Left lung (tissue), 10 donors: Measurements from ENCODE around the gene RASGRP1. TPM values are rescaled to one million over a fixed set of nuclear protein-coding genes. Genes with fewer than 3 reads are reported as not detected.

Source experiments
- ATAC-seq: fragments of 200-7000 bp; cut with Tn5 transposase; one replicate; pipeline ENCODE4 v1.9.1; 2020; ENCODE audit warnings: moderate library complexity
- DNase-seq, 4 donors: peaks; one replicate each; pipeline ENCODE4 v3.0.0-alpha.2; 2013 to 2020
- H3K27ac ChIP-seq, 2 donors: fragments of 200-600 bp; sonication (generic) in 1 of 2; one replicate each; pipeline versions ENCODE4 v1.5.0 to v1.8.0; 2020 to 2021
- H3K27me3 ChIP-seq, 2 donors: fragments of 200-600 bp; sonication (generic) in 1 of 2; one replicate each; pipeline versions ENCODE4 v1.5.0 to v1.8.0; 2020 to 2021
- H3K36me3 ChIP-seq, 2 donors: fragments of 200-600 bp; sonication (generic) in 1 of 2; one replicate each; pipeline versions ENCODE4 v1.5.0 to v1.8.0; 2020 to 2021
- H3K4me1 ChIP-seq, 2 donors: fragments of 200-600 bp; one replicate each; pipeline ENCODE4 v1.8.0; 2021
- H3K4me3 ChIP-seq, 2 donors: fragments of 200-600 bp; sonication (generic) in 1 of 2; one replicate each; pipeline versions ENCODE4 v1.5.0 to v1.8.0; 2020 to 2021; ENCODE audit warnings: mild to moderate bottlenecking in 1 of 2
- H3K9me3 ChIP-seq, 2 donors: fragments of 200-600 bp; sonication (generic) in 1 of 2; one replicate each; pipeline versions ENCODE4 v1.5.0 to v1.8.0; 2020 to 2021
- intact Hi-C, 2 donors: fragments of 100-400 bp; cut with DNase I; formaldehyde crosslinking; loops; one replicate each; pipeline versions ENCODE4 v1.11.2 to v1.14.2; 2022
- polyA plus RNA-seq, 6 donors: library from polyadenylated mRNA; unstranded; fragments of 120-200 nt; gene quantifications; one replicate each; pipeline ENCODE4 v1.2.1, GENCODE V29; 2013; ENCODE audit not compliant: insufficient read length in 6 of 6
- total RNA-seq, 2 donors: library from RNA; stranded (reverse); fragmentation: NEBNext Ultra II Directional; extraction: Animal tissue kit (Norgen Biotek cat#: 25700); gene quantifications; one replicate each; pipeline ENCODE4 v1.2.1, GENCODE V29; 2021
- TF ChIP-seq, protein P1 (sequence below), 2 donors: fragments of 200-600 bp; sonication (generic) in 1 of 2; IDR thresholded peaks; one replicate each; pipeline versions ENCODE4 v1.5.0 to v1.8.0; 2021; ENCODE audit warnings: antibody characterized with exemption in 2 of 2
- donor health status: DM: no; HTN: yes; CAD: no.
- donor health status: DM: no; HTN: no; CAD: no.

The RASGRP1 gene
- total and polyA plus RNA-seq, 8 donors = 1.2 to 19.2 (median 1.4) TPM

DNA sequence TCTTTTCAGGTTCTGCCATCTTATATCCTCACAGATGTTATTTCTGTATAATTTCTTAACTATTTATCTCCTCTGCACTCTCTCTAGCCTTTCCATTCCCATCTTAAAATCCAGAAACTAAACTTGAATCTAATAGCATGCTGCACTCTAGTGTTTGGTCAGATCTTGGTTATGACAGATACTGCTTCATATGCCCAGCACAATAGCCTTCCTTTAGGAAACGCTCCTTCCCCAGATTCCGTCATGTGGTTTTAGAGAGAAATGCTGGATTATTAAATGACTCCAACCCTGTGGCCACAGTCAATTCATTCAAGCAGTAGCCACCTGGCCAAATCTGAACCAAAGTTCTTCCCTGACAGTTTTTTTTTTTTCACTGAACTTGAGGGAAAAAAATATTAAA, 19.4 kb downstream of the RASGRP1 start:
- Histone ChIP-seq H3K36me3 (no peaks in the 10 kb centered on the region), H3K4me1 (no peaks in the 10 kb centered on the region), H3K27ac (no peak overlapping the region), H3K4me3 (no peak overlapping the region), H3K9me3 (no peaks in the 10 kb centered on the region), H3K27me3 (no peaks in the 10 kb centered on the region)
- ATAC-seq (no peak), DNase-seq (no peak)
- intact Hi-C loops = no loop called here
- TF ChIP-seq, protein P1, sequence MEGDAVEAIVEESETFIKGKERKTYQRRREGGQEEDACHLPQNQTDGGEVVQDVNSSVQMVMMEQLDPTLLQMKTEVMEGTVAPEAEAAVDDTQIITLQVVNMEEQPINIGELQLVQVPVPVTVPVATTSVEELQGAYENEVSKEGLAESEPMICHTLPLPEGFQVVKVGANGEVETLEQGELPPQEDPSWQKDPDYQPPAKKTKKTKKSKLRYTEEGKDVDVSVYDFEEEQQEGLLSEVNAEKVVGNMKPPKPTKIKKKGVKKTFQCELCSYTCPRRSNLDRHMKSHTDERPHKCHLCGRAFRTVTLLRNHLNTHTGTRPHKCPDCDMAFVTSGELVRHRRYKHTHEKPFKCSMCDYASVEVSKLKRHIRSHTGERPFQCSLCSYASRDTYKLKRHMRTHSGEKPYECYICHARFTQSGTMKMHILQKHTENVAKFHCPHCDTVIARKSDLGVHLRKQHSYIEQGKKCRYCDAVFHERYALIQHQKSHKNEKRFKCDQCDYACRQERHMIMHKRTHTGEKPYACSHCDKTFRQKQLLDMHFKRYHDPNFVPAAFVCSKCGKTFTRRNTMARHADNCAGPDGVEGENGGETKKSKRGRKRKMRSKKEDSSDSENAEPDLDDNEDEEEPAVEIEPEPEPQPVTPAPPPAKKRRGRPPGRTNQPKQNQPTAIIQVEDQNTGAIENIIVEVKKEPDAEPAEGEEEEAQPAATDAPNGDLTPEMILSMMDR (IDR thresholded peaks at IDR 0.05) = no peak

DNA sequence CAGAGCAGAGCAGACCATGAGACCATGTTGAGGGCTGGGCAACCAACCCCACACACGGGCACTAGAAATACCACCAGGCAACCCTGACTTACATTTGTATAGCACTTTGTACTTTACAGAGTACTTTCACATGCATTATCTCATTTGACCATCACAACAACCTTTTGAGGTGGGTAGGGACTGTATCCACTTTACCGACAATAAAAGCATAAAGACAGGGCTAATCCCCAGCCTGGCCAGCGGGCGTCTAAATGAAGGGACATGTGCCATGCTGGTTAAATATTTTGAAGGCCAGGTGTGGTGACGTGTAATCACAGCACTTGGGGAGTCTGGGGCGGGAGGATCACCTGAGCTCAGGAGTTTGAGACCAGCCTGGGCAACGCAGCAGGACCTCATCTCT, 23.6 kb downstream of the RASGRP1 start:
- H3K36me3 ChIP-seq = no peaks in the 10 kb centered on the region
- no peaks in the 10 kb centered on the region for H3K4me1 ChIP-seq
- no peaks in the 10 kb centered on the region for H3K27me3 ChIP-seq
- H3K9me3 ChIP-seq = no peaks in the 10 kb centered on the region
- DNase-seq (no peak), ATAC-seq (no peak)
- intact Hi-C loops = no loop called here
- TF ChIP-seq, protein P1 (IDR thresholded peaks at IDR 0.05) = no peak
- H3K27ac ChIP-seq = no peak overlapping the region
- no peak overlapping the region for H3K4me3 ChIP-seq

DNA sequence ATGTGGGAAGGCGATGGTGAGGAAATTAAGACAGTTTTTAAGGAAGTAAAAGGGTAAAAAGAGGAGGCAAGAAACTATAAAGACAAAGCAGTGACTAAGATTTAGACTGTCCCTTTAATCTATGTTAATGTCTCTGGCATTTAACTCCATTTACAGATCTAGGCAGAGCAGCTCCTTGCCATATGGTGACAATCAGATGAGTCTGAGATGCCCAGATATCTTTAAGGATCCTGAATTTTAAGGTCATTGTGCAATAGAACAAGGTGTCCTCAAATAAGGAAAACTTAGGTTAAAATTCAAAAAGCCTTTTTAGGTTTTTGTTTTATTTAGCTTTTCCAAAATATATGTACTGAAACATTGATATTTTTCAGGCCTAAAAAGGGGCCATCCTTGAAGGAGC, 24.1 kb downstream of the RASGRP1 start:
- H3K4me3 ChIP-seq = no peak overlapping the region
- no peaks in the 10 kb centered on the region for H3K9me3 ChIP-seq
- no peak for DNase-seq
- no peaks in the 10 kb centered on the region for H3K36me3 ChIP-seq
- no peak overlapping the region for H3K27ac ChIP-seq
- no peak for ATAC-seq
- H3K4me1 ChIP-seq = no peaks in the 10 kb centered on the region
- intact Hi-C loops = no loop called here
- TF ChIP-seq, protein P1 (IDR thresholded peaks at IDR 0.05) = no peak
- no peaks in the 10 kb centered on the region for H3K27me3 ChIP-seq

DNA sequence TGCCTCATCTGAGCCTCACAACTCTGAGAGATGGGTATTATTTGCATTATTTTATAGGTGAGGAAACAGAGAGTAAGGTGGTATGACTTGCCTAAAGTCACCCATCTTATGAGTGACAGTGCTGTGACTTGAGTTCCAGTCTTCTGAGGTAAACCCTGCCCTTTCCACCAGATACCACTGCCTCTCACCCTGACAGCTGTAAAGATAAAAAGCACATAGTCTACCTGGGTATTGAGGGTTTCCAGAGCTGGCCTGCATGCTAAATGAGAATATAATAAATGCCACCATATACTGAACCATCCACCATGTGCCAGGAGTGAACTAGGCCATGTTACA, 25.6 kb downstream of the RASGRP1 start:
- TF ChIP-seq, protein P1 (IDR thresholded peaks at IDR 0.05) = no peak
- no peaks in the 10 kb centered on the region for H3K27me3 ChIP-seq
- ATAC-seq (no peak), DNase-seq (no peak)
- no peak overlapping the region for H3K4me3 ChIP-seq
- H3K9me3 ChIP-seq = no peaks in the 10 kb centered on the region
- intact Hi-C loops = no loop called here
- H3K36me3 ChIP-seq = no peaks in the 10 kb centered on the region
- H3K4me1 ChIP-seq = no peaks in the 10 kb centered on the region
- H3K27ac ChIP-seq = no peak overlapping the region

DNA sequence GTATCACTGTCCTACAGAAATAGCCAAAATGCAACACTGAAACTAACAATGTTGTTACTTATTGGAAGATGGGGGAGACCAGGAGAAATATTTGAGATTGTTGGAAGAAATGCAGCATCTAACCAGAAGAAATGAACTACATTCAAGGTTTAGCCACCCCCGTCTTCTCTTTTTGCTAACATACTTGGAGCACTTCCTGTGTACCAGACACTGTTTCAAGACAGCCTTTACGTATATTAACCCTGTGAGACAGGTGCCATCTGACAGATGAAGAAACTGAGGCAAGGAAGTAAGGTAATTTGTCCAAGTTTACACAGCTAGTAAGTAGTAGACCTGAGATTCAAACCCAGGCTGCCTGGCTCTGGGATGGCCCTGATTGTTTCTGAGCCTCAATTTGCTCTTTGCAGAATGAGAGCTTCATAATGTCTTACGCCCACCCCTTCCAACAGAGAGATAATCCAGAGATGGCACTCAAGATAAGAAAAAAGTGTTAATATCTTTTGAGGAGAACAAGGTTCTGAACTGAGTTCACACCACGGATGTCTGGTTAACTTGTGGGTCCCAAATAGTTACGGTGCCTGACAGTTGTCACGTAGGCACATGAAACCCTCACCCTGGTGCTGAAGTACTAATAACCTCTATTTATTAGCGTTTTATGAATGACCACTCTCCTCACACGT, 26.1 kb downstream of the RASGRP1 start:
- Histone ChIP-seq H3K4me3 (no peak overlapping the region), H3K9me3 (no peaks in the 10 kb centered on the region), H3K4me1 (no peaks in the 10 kb centered on the region), H3K27ac (no peak overlapping the region), H3K36me3 (no peaks in the 10 kb centered on the region), H3K27me3 (no peaks in the 10 kb centered on the region)
- ATAC-seq (no peak), DNase-seq (no peak)
- intact Hi-C loops = no loop called here
- TF ChIP-seq, protein P1 (IDR thresholded peaks at IDR 0.05) = no peak
